ENCODE results near the gene OSM.

The OSM gene

DNA sequence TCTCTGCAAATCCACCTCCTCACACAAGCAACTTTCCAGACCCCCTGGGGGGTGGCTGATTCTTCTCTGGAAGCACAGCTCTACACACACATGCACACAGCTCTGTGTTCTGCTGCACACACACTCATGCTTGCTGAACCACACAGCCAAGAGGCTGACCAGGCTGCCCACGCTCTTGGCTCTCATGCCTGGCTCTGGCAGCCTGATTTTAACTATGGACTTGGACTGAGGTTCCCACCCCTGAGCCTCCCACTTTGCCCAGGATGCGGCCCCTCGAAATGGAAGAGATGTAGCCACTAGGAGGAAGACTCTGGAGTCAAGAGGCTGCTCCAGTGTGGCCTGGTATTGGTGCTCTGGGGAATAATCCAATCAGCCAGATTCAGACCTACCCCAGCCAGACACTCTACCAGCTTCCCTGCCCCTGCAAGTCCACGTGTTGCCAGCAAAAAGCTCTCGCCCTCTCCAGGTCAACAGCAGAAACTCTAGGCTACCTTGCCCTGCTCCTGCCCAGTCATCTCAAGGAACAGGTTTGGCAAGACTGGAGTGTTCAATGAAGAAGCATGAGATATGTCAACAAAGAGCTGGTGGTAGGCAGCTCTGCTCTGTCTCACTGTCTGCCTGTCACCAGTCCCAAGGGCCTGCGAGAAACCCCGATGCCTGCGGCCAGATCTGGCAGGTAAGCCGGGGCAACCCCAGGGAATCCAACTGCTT is 31.5 kb upstream of the OSM start:
- DNase-seq = no peak

DNA sequence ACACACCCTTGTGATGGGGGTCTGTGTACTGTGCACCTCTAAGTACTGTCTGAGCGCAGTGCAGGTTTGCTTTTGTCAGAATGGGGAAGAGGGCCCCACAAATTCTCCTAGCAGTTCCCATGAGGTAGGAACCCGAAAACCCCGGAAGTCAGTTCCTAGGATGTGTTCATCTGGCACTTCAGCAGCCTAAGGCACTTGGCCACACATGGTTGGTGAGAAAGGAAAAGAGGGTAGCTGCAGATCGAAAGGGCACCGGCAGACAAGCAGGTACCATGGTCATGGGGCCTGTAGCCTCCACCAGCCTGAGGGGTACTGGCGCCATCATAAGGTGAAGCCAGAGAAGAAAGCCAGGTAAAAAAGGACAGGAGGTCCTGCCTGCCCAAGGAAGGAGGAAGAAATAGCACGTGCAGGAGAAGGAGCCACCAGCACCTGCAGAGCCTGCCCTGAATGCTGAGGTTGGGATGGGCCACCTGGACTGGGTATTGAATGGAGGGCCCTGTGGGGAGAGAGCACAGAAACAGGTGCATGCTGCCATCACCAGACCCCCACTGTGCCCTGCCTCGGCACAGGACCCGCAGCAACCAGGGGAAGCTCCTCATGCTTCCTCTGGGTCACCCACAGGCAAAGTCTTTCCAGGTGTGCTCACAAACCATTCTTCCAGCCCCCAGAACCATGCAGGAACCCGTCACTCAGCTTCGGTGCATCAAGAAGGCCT is 30.8 kb upstream of the OSM start:
- DNase-seq = no peak

DNA sequence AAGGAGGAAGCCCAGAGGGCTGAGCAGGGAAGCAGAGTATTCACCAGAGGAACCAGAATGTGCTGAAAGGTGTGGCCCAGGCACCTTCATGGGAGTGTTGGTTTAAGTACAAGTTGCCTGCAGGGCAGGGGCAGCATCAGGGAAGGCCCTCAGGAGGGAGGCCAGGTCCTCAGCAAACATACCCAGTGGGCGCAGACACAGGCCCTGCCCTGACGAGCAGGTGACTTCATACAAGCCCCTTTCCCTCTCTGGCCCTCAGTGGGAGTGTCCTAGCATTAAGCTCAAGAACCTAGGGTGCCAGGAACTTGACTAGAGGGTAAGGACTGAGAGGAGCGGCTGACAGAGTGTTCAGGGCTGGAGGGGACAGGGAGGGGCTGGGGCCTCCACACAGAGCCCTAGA is 30.2 kb upstream of the OSM start:
- DNase-seq = no peak

DNA sequence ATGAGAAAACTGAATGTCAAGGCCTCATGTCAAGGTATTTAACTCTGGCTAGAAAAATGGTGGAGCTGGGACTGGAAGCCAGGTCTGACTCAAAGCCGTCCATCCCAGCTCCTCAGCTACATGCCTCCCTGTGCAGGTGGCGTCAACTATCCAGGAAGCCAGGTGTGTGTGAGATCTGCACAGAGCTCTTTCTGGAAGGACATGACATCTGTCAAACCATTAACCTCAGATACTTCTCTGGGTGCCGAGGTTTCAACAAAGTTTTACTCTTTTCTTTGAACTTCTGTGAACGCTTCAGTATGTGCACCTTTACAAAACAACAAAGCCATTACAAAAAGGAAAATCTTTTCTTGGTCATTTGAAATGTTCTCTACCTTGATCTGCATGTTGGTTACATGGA is 29.7 kb upstream of the OSM start:
- no peak for DNase-seq

DNA sequence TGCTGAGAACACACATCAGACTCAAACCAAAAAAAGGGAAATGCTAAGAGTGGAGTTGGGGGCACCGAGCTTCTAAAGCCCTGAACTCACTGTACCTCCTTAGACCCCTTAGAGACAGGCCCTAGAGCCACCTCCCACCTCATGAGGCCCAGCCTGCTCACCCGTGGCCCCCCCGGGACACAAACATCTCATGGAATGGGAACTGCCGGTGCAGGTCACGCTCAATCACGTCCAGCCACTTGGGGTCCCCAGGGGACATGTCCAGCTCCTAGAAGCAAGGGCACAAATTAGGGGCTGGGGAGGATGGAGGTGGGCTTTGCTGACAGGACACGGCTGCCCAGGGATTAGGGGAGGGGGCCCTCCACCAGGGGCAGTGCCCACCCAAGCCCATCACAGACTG is 28.9 kb upstream of the OSM start:
- no peak for DNase-seq

DNA sequence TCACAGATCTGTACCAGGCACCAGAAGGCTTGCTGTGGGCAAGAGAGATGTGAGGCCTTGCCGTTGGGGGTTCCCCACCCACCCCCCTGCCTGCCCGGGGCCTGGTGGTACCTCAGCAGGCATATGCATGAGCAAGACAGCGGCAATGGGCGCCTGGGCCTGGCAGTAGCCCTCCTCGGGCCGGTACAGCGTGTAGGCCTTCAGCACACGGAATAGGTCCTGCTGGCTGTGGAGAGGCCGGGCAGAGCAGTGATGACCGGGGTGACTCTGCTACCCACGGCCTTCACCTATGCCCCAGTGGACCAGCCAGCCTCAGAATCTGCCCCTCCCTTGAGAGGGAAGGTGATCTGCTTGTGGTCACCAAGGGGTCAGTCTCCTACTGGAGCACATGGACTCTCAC is 28.2 kb upstream of the OSM start:
- no peak for DNase-seq

DNA sequence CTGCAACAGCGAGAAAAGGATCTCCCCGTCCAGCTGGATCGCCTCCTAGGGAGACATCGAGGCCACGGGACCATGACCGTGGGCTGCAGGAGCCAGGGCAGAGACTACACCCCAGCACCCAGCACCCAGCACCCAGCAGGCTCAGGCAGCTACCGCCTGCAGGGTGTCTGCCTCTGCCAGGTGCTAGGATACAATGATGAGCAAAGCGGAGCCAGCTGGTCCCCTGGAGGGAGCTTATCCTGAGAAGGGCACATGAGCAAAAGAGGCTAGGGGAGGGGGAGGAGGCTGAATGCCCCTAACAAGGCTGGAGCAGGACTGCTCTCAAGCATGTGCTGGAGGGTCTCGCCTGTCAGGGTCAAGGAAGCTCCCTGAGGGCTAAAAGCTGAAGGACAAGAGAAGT is 27.4 kb upstream of the OSM start:
- DNase-seq = no peak

DNA sequence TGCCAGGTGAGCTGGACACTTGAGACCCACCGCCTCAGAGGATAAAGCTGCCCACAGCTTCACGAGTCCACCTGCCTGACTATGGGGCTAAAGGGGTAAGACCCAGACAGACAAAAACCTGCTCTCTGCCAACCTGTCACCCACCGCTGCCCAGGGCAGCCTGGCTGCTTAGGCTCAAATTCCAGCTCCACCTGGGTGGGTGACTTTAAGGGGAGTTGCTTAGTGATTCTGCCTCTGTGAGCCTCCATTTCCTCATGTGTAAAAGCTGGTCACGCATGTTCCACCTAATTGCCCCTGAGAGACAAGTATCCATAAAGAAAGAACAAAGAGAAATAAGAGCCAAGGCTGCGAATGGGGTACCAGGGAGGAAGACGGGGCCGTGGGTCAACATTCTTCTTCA is 26.4 kb upstream of the OSM start:
- no peak for DNase-seq

DNA sequence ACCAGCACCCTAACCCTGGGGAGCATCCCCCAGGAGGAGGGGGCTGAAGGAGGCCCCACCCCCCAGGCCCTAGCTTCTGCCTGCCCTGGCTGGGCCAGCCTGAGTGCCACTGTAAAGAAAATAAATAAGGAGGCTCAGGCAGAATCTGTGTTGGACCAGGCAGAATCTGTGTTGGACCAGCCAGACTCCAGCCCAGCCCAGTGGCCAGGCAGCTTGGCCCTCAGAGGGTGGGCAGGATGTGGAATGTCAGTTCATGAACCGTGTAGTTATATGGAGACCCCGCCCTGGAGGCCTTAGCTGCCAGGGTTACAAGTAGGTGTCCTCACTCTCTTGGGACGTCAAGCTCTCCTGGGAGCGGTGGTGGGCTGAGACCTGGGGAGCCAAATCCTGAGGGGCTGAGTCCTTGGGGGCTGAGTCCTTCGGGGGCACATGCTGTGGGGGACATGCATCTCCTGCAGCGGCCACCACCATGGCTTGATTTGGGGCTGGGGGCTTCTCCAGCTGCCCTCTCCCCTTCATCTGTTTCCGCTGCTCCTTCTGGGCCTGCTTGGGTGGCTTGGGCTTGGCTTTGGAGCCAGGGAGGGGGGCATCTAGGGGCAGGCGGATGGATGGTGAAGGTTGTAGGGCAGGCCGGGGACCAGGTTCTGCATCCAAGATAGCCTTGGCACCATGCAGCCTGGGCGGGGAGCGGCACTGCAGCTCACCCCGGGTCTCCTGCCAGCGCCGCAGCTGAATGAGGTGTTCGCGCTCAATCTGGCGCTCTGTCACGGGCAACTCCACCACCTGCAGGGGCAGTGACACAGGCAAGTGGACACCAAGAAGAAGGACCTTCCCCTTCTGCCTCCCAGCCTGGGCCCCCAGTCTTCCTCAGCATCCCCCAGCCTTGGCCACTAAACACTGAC is 25.7 kb upstream of the OSM start:
- DNase-seq = no peak

DNA sequence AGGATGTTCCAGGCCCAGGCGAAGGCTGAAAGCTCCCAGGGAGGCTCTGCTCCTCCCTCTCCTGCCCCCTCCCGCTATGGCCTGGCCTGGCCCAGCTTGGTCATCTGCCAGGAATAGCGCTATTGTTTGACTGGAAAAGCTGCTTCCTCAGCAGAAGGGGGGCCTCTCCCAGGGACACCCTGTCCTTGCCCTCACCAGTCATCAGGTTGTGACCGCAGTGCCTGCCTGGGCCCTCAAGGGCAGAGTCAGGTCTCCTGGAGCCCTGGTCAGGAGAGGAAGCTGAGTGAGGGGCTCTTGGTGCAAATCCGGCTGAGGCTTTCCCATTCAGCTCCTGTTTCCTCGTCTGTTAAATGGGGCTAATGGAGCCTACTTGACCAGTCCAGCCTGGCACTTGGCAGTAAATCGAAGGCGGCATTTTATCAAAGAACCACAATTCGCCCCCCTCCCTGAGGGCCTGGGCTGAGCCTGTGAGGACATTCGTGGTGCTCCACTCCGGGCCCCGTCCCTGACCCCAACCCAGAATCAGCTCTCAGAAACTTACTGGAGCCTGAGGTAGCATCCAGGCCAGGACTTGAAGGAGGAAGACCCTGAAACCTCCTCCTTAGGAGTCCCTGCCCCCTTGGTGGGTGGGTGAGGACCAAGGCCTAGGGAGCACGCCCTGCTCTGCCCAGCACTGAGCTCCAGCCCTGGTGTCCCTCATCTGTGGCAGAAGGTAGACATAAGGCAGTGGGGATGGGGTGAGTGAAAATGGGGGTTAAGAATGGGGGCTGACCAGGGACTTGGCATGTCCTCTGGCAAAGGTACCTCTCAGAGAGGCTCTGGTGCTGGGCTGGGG is 24.6 kb upstream of the OSM start:
- no peak for DNase-seq

DNA sequence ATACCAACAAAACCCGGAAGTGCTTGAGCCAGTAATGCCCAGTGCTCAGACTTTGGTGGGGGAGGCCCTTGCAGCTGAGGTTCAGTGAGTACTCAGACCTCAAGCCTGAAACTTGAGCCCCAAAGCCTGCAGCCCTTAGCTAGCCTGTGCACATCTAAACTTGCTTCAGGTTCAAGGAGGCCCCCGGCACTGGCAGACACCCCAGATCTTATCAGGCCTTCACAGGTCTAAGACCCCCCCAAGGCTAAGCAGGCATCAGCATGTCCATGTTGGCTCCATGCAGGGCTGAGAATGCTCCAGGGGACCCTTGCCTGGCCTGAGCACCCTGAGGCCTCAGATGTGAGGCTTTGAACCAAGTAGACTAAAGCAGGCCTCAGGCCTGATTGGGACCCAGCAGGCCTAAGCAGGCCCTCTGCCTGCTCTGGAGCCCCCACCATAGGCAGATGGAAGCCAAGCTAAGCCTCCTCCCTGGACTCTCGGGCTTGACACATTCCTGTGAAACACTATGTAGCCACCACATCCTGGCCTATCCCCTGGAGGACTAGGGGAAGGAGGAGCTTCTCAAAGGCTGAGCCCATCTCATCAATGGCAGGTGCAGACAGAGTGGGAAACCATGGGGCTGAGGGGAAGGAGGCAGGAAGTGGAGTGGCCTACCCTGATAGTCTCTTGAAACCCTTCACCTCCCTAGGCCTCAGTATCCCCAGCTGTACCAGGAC is 23.8 kb upstream of the OSM start:
- DNase-seq = no peak

DNA sequence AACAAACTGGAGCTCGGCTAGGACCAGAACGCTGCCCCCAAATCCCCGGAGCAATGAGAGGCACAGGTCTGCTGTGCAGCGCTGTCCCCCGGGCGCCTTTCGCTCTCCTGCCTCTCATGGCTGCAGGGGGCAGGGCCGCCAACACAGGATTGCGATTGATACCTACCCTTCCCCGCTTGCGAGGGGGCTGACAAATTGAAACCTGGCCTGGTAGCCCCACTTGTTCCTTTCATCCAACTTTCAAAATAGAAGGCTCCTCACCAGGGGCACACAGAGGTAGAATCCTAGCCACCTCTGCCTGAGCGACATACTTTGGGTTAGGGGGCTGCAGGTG is 23.3 kb upstream of the OSM start:
- no peak for DNase-seq

DNA sequence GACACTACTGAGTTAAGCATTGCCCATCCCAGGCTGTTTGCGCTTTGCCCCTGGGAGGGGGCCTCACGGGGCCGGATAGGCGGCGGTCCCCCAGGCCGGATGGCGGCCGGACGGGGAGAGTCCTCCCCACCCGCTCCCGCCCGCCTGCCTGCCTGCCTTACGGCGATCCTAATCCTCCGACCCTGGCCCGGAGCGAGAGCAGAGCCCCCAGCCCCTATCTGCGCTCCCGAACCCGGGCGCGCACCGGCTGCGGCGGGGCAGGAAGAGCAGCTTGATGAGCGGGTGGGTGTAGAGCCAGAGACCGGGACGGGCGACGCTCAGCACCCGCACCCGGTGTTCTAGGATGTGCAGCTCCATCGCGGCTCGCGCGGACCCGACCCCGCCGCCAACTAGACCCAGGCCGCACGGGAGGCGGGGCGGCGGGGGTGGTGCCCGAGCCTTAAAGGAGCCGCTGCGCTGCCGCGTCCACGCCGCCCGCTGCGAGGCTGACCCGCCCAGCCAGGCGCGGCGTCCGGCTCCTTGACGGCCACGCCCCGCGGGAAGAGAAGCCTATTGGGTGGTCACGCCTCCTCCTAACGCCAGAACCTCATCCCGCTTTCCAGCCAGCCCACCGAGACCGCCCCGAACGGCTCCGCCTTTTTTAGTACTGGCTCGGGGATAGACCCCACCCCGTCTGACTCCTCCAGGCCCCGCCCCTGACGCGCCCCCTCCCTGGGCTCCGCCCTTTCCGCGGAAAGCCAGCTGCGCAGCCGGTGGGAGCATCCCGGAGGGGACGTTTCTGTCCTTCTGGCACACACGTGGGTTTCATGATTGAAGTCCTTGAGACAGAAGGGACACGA is 22.7 kb upstream of the OSM start, which contains the start of gene CASTOR1:
Gene CASTOR1 (minus strand): TSS at position 365 of the 839 bp plus-strand sequence. CDS start 8 bp downstream, at position 357.
- DNase-seq = peak; percentile 97

DNA sequence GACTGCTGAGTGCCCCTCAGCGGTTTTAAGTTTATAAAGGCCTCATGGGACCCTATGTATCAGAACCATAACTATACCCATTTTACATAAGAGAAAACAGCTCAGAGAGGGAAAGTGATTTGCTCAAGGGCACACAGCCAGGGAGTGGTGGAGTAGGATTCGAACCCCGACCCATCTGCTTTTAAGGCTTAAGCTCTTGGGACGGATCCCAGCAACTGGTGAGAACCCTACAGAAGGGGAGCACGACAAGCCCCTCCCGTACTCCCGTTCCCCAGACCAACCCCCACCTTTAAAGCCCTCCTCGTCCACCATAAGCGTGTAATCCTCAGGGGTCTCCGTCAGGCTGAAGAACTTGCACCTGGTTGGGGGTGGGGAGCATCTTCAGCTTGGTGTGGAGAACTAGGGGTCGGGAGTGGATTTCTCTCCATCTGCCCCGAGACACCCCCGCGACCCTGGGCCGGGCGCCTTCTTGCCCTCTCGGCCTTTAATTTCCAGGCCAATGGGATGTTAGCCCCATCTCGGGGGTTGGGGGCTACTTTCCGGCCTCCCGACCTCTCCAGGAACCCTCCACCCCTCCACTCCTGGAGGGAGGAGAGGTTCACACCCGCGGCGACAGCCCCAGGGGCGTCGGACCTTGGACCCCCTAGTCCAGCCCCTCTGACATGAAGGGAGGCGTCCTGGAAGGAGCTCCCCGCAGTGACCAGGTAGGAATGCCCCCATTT is 21.9 kb upstream of the OSM start:
- DNase-seq = no peak

DNA sequence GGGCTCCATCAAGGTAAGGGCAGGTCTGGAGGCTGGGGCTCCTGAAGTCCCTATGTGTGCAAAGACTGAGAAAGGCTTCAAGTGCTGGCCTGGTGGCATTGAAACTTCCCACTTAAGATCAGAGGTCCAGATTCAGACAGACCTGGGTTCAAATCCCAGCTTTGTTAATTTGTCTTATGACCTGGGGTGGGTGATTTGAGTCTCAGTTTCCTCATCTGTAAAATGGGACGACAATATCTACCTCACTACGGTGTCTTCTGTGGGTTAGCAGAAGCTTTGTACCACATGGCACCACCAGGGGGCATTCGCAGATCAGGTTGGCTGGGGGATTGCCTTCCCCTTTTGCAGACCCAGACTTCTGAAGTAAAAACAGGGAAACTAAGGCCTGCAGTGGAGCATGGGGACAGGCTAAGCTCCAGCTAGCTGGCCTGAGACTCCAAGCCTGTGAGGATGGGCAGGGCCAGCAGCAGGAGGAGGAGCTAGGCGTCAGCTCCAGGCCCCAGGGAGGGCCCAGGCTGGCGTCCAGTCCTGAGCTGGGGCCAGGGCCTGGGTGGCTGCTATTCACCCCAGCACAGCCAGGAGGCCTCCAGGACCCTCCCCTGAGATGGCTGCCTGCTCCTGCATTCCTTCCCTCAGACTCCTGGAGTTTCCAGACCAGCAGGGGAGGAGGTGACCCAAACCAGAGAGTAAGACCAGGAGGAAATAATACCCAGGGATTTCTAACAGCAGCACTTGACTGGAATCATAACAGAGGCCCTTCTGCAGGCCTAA is 21.2 kb upstream of the OSM start:
- DNase-seq = peak; percentile 94

DNA sequence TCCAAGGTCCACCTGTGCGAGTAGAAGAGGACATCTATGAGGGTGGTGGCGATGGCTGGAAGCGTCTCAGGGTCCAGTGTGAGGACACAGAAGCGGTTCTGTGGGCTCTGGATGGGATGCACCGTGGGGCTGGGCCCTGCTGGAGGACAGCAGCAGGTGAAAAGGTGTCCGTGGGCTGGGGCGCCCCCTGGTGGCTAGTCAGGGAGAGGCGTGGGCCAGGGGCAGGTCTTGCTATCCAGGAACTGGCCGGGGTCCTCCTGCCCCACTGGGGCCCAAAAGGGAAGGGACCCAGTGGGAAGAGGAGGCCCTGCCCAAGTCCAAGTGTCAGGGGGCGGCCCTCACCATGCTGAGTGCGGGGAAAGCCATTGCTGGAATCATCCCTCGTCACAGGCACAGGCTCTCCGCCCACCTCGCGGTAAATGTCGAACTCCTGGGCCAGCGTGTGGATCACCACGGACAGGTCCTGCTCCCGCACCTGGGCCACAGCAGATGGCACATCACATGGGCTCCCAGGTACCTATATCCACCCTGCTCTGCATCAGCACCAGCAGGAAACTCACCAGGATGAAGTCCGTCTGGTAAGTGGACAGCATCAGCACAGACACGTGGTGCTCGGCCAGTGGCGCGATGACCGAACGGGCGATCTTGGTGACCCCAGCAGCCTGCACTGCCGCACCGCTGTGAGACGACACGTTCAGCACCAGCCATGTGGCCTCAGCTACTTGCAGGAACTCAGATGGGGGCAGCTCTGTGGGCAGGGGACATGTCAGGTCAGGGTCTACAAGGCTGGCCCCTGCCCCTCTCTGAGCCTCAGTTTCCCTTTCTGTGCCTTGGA is 20.4 kb upstream of the OSM start:
- peak; percentile 92 for DNase-seq

DNA sequence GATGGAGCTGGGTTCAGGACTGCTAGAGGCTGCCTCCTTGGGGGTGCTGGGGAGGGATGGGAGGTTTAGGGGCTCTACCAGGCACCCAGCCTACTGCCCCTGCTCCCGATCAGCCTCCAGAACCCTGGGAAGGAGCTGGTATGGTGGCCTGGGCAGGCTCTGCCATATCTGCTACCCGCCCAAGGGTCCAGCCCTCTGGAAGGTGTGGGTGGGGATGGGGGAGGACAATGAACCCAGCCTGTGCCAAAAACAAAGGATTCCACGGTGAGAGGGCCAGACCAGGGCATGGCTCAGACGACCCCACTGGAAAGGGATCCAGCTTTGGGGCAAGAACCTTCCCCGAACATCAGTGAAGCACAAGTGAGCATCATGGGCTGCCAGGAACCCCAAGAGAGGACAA is 19.7 kb upstream of the OSM start:
- DNase-seq = no peak

DNA sequence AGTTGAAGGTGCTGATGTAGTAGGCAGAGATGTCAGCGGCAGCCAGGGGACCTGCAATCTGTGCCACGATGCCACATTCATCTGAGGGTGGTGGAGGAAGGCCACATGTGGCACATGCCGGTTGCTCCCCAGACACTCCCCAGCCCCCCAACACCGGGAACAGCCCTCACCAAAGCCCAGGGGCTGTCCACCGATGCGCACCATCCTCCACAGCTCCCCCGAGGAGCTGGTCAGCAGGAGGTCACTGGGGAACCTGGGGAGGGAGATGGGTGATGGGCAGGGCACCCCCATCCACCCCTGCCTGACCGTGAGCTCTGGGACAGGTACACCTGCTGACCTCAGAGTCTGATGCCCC is 19.2 kb upstream of the OSM start:
- no peak for DNase-seq

All from stimulated activated CD4-positive, alpha-beta T cell treated with anti-CD3 and anti-CD28 coated beads, Interleukin-15, amount 100 ng/mL, for 24 hours (primary cell).